GM23338 (cell line): ENCODE measurements around the gene INPP5D. TPM values are rescaled to one million over a fixed set of nuclear protein-coding genes. Genes with fewer than 3 reads are reported as not detected.

Experiments used
- ATAC-seq: fragments of 200-7000 bp; cut with Tn5 transposase; 3 replicates; pipeline ENCODE4 v1.9.1; 2020
- DNase-seq: peaks from one replicate; pipeline ENCODE4 v3.0.0-alpha.2; 2015; ENCODE audit warnings: low spot score
- H2AFZ ChIP-seq: fragments of 200-600 bp; sonication (generic); 2 replicates; pipeline ENCODE4 v1.8.0; 2016; ENCODE audit warnings: antibody characterized with exemption, mild to moderate bottlenecking, moderate library complexity
- H3F3A ChIP-seq: fragments of 200-600 bp; sonication (generic); replicated peaks from 2 replicates; pipeline ENCODE4 v1.8.0; 2017; ENCODE audit warnings: antibody characterized with exemption, mixed run types, low read depth
- H3K27ac ChIP-seq: fragments of 200-600 bp; sonication (generic); 2 replicates; pipeline ENCODE4 v1.6.1; 2016; ENCODE audit warnings: low read depth
- H3K27me3 ChIP-seq: fragments of 200-600 bp; sonication (generic); 2 replicates; pipeline ENCODE4 v1.8.0; 2016; ENCODE audit warnings: mild to moderate bottlenecking, mixed run types, moderate library complexity; ENCODE audit not compliant: insufficient read depth
- H3K36me3 ChIP-seq: fragments of 200-600 bp; sonication (generic); 2 replicates; pipeline ENCODE4 v1.8.0; 2016; ENCODE audit warnings: mild to moderate bottlenecking; ENCODE audit not compliant: insufficient read depth
- H3K4me1 ChIP-seq: fragments of 200-600 bp; sonication (generic); 2 replicates; pipeline ENCODE4 v1.8.0; 2016; ENCODE audit warnings: mild to moderate bottlenecking, moderate library complexity; ENCODE audit not compliant: insufficient read depth
- H3K4me2 ChIP-seq: fragments of 200-600 bp; sonication (generic); 2 replicates; pipeline ENCODE4 v1.7.1; 2017; ENCODE audit warnings: mixed run types
- H3K4me3 ChIP-seq: fragments of 200-600 bp; sonication (generic); 2 replicates; pipeline ENCODE4 v1.6.1; 2016; ENCODE audit warnings: mixed run types
- H3K79me2 ChIP-seq: fragments of 200-600 bp; sonication (generic); replicated peaks from 2 replicates; pipeline ENCODE4 v1.8.0; 2017; ENCODE audit warnings: mild to moderate bottlenecking; ENCODE audit not compliant: insufficient read depth
- H3K9me2 ChIP-seq: fragments of 200-600 bp; sonication (generic); 2 replicates; pipeline ENCODE4 v1.8.0; 2017; ENCODE audit not compliant: insufficient read depth
- H4K20me1 ChIP-seq: fragments of 200-600 bp; sonication (generic); replicated peaks from 2 replicates; pipeline ENCODE4 v1.8.0; 2017; ENCODE audit warnings: mild to moderate bottlenecking; ENCODE audit not compliant: insufficient read depth
- H3K27ac Mint-ChIP-seq: 2 replicates; pipeline ENCODE4 v1.8.0; 2020; ENCODE audit warnings: inconsistent platforms, mild to moderate bottlenecking, moderate library complexity, mixed read lengths
- H3K27me3 Mint-ChIP-seq: 3 replicates; pipeline ENCODE4 v1.8.0; 2022; ENCODE audit warnings: low read depth, mild to moderate bottlenecking, moderate library complexity, mixed read lengths, inconsistent platforms; ENCODE audit not compliant: insufficient read depth, poor library complexity
- H3K36me3 Mint-ChIP-seq: 3 replicates; pipeline ENCODE4 v1.8.0; 2021; ENCODE audit warnings: low read depth, mild to moderate bottlenecking, inconsistent platforms, moderate library complexity, mixed read lengths
- H3K4me1 Mint-ChIP-seq: 3 replicates; pipeline ENCODE4 v1.8.0; 2020; ENCODE audit warnings: mild to moderate bottlenecking, inconsistent platforms, mixed read lengths
- H3K4me3 Mint-ChIP-seq: 3 replicates; pipeline ENCODE4 v1.8.0; 2021; ENCODE audit warnings: moderate library complexity, mild to moderate bottlenecking, inconsistent platforms, mixed read lengths
- H3K9me3 Mint-ChIP-seq: 3 replicates; pipeline ENCODE4 v1.8.0; 2020; ENCODE audit warnings: moderate library complexity, mild to moderate bottlenecking, inconsistent platforms, mixed read lengths
- CREB1 ChIP-seq: fragments of 250-450 bp; sonication (Bioruptor Pico); IDR thresholded peaks from 2 replicates; pipeline ENCODE4 v1.5.0; 2020; ENCODE audit warnings: low read depth, mild to moderate bottlenecking, moderate library complexity
- EZH2 ChIP-seq: fragments of 200-600 bp; sonication (generic); IDR thresholded peaks from one replicate; pipeline ENCODE4 v1.8.0; 2017; ENCODE audit warnings: antibody characterized with exemption, mild to moderate bottlenecking, low read depth; ENCODE audit not compliant: unreplicated experiment
- EZH2phosphoT487 ChIP-seq: fragments of 200-600 bp; sonication (generic); IDR thresholded peaks from one replicate; pipeline ENCODE4 v1.8.1; 2018; ENCODE audit warnings: antibody characterized with exemption; ENCODE audit not compliant: unreplicated experiment
- JUNB ChIP-seq: IDR thresholded peaks from one replicate; pipeline ENCODE4 v1.6.1; 2016; ENCODE audit warnings: antibody characterized with exemption; ENCODE audit not compliant: unreplicated experiment
- NANOG ChIP-seq: IDR thresholded peaks from 2 replicates; pipeline ENCODE4 v1.6.1; 2016; ENCODE audit warnings: antibody characterized with exemption, borderline replicate concordance
- POLR2AphosphoS5 ChIP-seq: IDR thresholded peaks from 2 replicates; pipeline ENCODE4 v1.6.1; 2016; ENCODE audit warnings: antibody characterized with exemption, low read depth
- STAT1 ChIP-seq: IDR thresholded peaks from one replicate; pipeline ENCODE4 v1.6.1; 2016; ENCODE audit warnings: antibody characterized with exemption; ENCODE audit not compliant: unreplicated experiment
- ZNF114 ChIP-seq: fragments of 250-450 bp; sonication (Bioruptor Pico); IDR thresholded peaks from 2 replicates; pipeline ENCODE4 v1.5.0; 2020; ENCODE audit warnings: mild to moderate bottlenecking, moderate library complexity
- ZNF331 ChIP-seq: fragments of 250-450 bp; sonication (Bioruptor Pico); IDR thresholded peaks from 2 replicates; pipeline ENCODE4 v1.5.0; 2020; ENCODE audit warnings: low read depth, mild to moderate bottlenecking, moderate library complexity
- polyA plus RNA-seq: library from polyadenylated mRNA; unstranded; fragments of >200 nt; fragmentation: Nextera tagmentation; extraction: Ambion mirVana; gene quantifications from 2 replicates; pipeline ENCODE4 v1.2.1, GENCODE V29; 2016
- total RNA-seq: library from RNA; depleted of rRNA; stranded (reverse); fragments of >200 nt; shearing (Covaris generic); gene quantifications from 2 replicates; pipeline ENCODE4 v1.2.3, GENCODE V29; 2014
- TF ChIP-seq, protein P1 (sequence below): IDR thresholded peaks from one replicate; pipeline ENCODE4 v1.6.1; 2018; ENCODE audit warnings: antibody characterized with exemption; ENCODE audit not compliant: unreplicated experiment
- TF ChIP-seq, protein P2 (sequence below): IDR thresholded peaks from 2 replicates; pipeline ENCODE4 v1.6.1; 2016; ENCODE audit warnings: antibody characterized with exemption
- TF ChIP-seq, protein P3 (sequence below): fragments of 250-450 bp; sonication (Bioruptor Pico); IDR thresholded peaks from 2 replicates; pipeline ENCODE4 v1.5.0; 2020; ENCODE audit warnings: mild to moderate bottlenecking, moderate library complexity
- TF ChIP-seq, protein P4 (sequence below), 2 experiments: fragments of 200-600 bp in 1 of 2; sonication (generic) in 1 of 2; conservative IDR thresholded peaks; 2 replicates each; pipeline versions ENCODE4 v1.5.1 to v1.6.1; 2016 to 2017; ENCODE audit warnings: antibody characterized with exemption in 2 of 2, low read depth in 2 of 2, mild to moderate bottlenecking in 2 of 2, moderate library complexity in 1 of 2

Gene INPP5D
- total and polyA plus RNA-seq, 2 experiments from 2014 or later, result 6.6 to 8.3 TPM

DNA sequence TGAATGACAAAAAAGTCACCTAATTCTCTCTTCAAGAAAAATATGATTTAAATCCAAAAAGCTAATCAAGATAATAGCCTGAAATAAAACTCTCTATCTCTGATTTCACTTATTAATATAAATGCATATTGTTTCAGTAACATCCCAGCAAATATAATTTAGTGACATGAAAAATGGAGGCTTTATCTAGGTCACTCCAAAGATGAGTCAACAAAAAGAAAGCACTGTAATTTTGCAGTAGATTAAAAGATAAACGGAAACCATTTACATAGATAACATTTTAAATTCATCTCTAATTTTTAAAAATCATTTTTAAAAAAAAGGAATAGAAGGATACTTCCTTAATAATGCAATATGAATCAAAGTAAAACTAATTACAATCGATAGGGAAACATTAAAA lies 76.9 kb downstream of the INPP5D start:
- no peaks in the 10 kb centered on the region for H3K36me3 ChIP-seq
- no peaks in the 10 kb centered on the region for H3K79me2 ChIP-seq
- H3K9me2 ChIP-seq, result no peaks in the 10 kb centered on the region; the same call in 1 of the 2 replicates
- Mint-ChIP-seq H3K36me3 (peaks cover 14% of the 10 kb centered on the region), H3K4me3 (no peak overlapping the region), H3K27me3 (peaks cover 3% of the 10 kb centered on the region), H3K27ac (no peak overlapping the region), H3K4me1 (peaks cover 40% of the 10 kb centered on the region), H3K9me3 (peaks cover 13% of the 10 kb centered on the region; the same call in 2 of the 3 replicates)
- no peaks in the 10 kb centered on the region for H4K20me1 ChIP-seq
- no peak overlapping the region for H2AFZ ChIP-seq
- peaks cover 33% of the 10 kb centered on the region for H3K4me1 ChIP-seq
- no peak overlapping the region for H3K27ac ChIP-seq
- H3K27me3 ChIP-seq, result no peaks in the 10 kb centered on the region
- peaks cover 5% of the 10 kb centered on the region; the same call in 1 of the 2 replicates for H3F3A ChIP-seq
- no peak overlapping the region for H3K4me3 ChIP-seq
- no peak overlapping the region for H3K4me2 ChIP-seq
- TF ChIP-seq, protein P1, sequence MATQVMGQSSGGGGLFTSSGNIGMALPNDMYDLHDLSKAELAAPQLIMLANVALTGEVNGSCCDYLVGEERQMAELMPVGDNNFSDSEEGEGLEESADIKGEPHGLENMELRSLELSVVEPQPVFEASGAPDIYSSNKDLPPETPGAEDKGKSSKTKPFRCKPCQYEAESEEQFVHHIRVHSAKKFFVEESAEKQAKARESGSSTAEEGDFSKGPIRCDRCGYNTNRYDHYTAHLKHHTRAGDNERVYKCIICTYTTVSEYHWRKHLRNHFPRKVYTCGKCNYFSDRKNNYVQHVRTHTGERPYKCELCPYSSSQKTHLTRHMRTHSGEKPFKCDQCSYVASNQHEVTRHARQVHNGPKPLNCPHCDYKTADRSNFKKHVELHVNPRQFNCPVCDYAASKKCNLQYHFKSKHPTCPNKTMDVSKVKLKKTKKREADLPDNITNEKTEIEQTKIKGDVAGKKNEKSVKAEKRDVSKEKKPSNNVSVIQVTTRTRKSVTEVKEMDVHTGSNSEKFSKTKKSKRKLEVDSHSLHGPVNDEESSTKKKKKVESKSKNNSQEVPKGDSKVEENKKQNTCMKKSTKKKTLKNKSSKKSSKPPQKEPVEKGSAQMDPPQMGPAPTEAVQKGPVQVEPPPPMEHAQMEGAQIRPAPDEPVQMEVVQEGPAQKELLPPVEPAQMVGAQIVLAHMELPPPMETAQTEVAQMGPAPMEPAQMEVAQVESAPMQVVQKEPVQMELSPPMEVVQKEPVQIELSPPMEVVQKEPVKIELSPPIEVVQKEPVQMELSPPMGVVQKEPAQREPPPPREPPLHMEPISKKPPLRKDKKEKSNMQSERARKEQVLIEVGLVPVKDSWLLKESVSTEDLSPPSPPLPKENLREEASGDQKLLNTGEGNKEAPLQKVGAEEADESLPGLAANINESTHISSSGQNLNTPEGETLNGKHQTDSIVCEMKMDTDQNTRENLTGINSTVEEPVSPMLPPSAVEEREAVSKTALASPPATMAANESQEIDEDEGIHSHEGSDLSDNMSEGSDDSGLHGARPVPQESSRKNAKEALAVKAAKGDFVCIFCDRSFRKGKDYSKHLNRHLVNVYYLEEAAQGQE, result no peak
- no peak for TF ChIP-seq EZH2phosphoT487
- no peak for TF ChIP-seq POLR2AphosphoS5
- no peak for TF ChIP-seq ZNF114 (CRISPR knock-in tag)
- TF ChIP-seq, protein P2, sequence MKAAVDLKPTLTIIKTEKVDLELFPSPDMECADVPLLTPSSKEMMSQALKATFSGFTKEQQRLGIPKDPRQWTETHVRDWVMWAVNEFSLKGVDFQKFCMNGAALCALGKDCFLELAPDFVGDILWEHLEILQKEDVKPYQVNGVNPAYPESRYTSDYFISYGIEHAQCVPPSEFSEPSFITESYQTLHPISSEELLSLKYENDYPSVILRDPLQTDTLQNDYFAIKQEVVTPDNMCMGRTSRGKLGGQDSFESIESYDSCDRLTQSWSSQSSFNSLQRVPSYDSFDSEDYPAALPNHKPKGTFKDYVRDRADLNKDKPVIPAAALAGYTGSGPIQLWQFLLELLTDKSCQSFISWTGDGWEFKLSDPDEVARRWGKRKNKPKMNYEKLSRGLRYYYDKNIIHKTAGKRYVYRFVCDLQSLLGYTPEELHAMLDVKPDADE, result no peak
- TF ChIP-seq STAT1, result no peak
- TF ChIP-seq NANOG, result no peak
- no peak for TF ChIP-seq ZNF331 (CRISPR knock-in tag)
- TF ChIP-seq, protein P3, sequence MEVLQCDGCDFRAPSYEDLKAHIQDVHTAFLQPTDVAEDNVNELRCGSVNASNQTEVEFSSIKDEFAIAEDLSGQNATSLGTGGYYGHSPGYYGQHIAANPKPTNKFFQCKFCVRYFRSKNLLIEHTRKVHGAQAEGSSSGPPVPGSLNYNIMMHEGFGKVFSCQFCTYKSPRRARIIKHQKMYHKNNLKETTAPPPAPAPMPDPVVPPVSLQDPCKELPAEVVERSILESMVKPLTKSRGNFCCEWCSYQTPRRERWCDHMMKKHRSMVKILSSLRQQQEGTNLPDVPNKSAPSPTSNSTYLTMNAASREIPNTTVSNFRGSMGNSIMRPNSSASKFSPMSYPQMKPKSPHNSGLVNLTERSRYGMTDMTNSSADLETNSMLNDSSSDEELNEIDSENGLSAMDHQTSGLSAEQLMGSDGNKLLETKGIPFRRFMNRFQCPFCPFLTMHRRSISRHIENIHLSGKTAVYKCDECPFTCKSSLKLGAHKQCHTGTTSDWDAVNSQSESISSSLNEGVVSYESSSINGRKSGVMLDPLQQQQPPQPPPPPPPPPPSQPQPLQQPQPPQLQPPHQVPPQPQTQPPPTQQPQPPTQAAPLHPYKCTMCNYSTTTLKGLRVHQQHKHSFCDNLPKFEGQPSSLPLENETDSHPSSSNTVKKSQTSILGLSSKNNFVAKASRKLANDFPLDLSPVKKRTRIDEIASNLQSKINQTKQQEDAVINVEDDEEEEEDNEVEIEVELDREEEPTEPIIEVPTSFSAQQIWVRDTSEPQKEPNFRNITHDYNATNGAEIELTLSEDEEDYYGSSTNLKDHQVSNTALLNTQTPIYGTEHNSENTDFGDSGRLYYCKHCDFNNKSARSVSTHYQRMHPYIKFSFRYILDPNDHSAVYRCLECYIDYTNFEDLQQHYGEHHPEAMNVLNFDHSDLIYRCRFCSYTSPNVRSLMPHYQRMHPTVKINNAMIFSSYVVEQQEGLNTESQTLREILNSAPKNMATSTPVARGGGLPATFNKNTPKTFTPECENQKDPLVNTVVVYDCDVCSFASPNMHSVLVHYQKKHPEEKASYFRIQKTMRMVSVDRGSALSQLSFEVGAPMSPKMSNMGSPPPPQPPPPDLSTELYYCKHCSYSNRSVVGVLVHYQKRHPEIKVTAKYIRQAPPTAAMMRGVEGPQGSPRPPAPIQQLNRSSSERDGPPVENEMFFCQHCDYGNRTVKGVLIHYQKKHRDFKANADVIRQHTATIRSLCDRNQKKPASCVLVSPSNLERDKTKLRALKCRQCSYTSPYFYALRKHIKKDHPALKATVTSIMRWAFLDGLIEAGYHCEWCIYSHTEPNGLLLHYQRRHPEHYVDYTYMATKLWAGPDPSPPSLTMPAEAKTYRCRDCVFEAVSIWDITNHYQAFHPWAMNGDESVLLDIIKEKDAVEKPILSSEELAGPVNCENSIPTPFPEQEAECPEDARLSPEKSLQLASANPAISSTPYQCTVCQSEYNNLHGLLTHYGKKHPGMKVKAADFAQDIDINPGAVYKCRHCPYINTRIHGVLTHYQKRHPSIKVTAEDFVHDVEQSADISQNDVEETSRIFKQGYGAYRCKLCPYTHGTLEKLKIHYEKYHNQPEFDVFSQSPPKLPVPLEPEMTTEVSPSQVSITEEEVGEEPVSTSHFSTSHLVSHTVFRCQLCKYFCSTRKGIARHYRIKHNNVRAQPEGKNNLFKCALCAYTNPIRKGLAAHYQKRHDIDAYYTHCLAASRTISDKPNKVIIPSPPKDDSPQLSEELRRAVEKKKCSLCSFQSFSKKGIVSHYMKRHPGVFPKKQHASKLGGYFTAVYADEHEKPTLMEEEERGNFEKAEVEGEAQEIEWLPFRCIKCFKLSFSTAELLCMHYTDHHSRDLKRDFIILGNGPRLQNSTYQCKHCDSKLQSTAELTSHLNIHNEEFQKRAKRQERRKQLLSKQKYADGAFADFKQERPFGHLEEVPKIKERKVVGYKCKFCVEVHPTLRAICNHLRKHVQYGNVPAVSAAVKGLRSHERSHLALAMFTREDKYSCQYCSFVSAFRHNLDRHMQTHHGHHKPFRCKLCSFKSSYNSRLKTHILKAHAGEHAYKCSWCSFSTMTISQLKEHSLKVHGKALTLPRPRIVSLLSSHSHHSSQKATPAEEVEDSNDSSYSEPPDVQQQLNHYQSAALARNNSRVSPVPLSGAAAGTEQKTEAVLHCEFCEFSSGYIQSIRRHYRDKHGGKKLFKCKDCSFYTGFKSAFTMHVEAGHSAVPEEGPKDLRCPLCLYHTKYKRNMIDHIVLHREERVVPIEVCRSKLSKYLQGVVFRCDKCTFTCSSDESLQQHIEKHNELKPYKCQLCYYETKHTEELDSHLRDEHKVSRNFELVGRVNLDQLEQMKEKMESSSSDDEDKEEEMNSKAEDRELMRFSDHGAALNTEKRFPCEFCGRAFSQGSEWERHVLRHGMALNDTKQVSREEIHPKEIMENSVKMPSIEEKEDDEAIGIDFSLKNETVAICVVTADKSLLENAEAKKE (CRISPR knock-in tag), result no peak
- TF ChIP-seq, protein P4, sequence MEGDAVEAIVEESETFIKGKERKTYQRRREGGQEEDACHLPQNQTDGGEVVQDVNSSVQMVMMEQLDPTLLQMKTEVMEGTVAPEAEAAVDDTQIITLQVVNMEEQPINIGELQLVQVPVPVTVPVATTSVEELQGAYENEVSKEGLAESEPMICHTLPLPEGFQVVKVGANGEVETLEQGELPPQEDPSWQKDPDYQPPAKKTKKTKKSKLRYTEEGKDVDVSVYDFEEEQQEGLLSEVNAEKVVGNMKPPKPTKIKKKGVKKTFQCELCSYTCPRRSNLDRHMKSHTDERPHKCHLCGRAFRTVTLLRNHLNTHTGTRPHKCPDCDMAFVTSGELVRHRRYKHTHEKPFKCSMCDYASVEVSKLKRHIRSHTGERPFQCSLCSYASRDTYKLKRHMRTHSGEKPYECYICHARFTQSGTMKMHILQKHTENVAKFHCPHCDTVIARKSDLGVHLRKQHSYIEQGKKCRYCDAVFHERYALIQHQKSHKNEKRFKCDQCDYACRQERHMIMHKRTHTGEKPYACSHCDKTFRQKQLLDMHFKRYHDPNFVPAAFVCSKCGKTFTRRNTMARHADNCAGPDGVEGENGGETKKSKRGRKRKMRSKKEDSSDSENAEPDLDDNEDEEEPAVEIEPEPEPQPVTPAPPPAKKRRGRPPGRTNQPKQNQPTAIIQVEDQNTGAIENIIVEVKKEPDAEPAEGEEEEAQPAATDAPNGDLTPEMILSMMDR (conservative IDR thresholded peaks at IDR 0.05; ENCODE audit: low read depth in 2 of 2), result no peak
- TF ChIP-seq EZH2, result no peak
- TF ChIP-seq CREB1 (CRISPR knock-in tag), result no peak
- no peak for TF ChIP-seq JUNB
- DNase-seq (no peak), ATAC-seq (no peak)
